Loucy (cell line): ENCODE data around the gene PLA2G5.

Source experiments
- CTCF ChIP-seq: fragments of 200-600 bp; sonication (generic); conservative IDR thresholded peaks from 2 replicates; pipeline ENCODE4 v1.5.1; 2014; ENCODE audit warnings: mild to moderate bottlenecking, antibody characterized with exemption, low read length
- EZH2phosphoT487 ChIP-seq: fragments of 200-600 bp; IDR thresholded peaks from 2 replicates; pipeline ENCODE4 v1.6.1; 2018; ENCODE audit warnings: antibody characterized with exemption, mild to moderate bottlenecking, moderate library complexity, borderline replicate concordance

DNA sequence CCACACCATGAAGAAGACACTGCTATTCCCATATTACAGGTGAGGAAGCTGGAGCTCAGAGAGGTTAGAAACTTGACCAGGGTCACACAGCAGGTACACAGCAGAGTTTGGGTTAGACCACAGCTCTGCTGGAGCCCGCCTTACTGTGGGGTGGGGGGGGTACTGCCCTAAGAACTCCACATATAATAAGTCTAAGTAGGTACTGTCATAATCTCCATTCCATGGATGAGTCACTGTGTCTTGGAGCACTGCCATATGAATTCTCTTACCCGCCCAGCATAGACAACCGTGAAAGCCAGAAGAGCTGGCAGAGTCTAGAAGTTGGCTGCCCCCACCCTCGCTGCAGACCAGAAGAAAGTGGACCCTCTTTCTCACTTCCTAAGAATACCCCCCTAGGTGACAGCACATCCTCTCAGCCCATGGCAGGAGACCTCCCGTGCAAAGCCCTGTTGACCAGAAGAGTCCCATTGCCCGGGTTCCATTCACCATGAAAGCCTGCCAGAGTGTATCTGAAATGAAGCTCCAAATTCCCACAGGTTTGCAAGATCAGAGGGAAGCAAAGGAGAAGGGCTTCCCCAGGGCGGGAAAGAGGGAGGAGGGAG lies 54.6 kb downstream of the PLA2G5 start:
- TF ChIP-seq CTCF: no peak
- no peak for TF ChIP-seq EZH2phosphoT487
